ENCODE measurements around the gene TBC1D1.

DNA sequence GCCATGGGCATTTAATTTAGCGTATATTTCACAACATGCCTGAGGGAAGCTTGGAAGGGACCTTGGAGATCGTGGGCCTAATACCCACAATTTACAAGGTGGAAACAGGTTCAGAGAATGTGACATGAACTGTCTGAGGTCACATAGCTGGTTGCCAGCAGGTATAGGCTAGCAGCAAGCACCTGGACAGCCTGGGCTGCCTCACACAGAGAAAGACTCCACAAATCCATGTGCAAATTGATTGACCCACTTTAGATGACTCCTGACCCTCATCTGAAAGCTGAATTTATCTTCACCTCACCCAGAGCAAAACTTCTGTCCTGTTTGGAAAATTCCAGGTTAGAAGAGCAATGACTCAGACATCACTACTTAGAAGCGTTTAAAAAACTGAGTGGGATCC, 75.2 kb downstream of the TBC1D1 start:
- TF ChIP-seq CTCF (IDR thresholded peaks at IDR 0.05) (no peak), POLR2A (IDR thresholded peaks at IDR 0.05) (no peak)
